HG03103 (cell line): ENCODE data around the gene RBM20.
"Not testable (repeated sequence)": the region's sequence is repeated elsewhere in the genome, so short reads cannot be mapped to it uniquely, and the experiment has no call there.

Experiments
- ATAC-seq: cut with Tn5 transposase; IDR thresholded peaks from one replicate; pipeline ENCODE4 v1.9.1; 2021; ENCODE audit warnings: low read depth; ENCODE audit not compliant: unreplicated experiment

Gene RBM20

DNA sequence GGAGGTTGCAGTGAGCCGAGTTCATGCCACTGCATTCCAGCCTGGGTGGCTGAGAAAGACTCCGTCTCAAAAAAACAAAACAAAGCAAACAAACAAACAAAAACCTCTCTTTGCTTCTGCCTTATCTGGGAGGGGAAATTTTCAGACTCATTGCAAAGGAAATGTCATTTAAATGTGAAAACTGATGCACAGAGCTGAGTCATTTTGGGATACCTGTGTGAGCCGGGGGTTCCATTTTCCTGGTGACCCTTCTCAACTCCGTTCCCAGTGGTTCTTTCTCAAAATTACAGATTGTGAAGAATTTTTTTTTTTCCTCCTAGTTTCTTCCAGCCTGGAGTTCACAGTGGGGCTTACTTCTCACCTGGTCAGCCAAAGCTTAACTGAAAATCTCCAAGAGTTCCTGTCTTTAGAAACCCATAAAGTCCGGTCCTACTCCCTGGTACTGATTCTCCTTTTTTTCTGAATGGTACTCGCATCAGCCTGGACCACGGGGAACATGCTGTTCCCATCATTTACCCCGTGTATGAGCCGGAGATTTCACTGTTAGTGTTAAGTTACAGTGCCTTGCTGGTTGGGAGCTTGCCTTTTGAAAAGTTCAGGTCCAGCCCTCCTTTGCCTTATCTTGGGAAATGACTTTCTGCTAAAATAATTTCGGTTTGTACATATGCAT lies 56.9 kb downstream of the RBM20 start:
- no peak for ATAC-seq

DNA sequence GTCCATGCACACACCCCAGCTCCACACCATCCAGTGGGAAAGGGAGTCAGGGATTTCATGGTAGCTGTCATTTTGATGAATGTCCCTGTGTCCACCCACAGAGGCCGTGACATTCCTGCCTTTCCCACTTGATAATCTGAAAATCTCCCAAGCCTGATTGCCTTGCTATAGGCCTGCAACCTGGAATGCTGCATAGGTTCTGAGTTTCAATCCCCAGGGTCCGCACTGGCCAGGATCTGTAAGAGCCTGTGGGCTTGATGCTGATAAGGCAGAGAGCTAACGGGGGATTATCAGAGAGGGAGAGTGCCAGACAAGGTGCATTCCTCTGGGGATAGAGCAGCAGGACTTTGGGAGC lies 57.5 kb downstream of the RBM20 start:
- ATAC-seq = no peak

DNA sequence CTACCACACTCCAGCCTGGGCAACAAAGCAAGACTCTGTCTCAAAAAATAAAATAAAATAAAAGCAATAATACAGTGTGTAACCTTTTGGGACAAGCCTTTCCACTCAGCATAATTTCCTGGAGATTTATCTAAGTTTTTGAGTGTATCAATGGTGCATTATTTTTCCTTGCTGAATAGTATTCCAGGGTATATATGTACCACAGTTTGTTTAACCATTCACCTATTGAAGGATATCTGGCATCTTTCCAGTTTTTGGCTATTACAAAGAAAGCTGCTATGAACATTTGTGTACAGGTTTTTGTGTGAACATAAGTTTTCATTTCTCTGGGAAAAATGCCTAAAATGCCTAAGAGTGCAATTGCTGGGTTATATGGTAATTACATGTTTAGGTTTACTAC lies 59.9 kb downstream of the RBM20 start:
- no peak for ATAC-seq

DNA sequence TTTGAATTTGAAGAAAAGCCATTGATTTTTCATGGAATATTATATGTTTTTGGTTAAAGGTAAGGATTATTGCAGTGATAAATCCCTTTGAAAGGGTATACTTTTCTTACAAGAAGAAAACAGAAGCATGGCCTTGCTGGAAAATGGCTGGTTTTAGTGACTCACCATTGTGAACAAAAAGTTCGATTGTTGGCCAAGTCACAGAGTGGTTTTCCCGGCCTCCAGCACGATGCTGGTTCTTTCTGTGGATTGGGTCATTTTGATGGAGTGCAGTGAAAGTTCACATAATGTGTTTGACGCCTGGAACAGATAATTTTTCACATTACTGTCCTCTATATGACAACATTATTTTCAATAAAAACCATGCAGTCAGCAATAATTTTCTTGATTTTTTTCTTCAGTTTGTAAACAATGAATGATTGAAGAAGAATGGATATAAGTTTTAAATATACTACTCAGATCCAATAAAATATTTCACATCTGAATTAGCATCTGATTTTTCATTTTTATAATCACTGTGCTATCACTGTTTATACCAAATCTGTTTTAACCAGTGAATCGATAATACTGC lies 60.9 kb downstream of the RBM20 start:
- no peak for ATAC-seq

DNA sequence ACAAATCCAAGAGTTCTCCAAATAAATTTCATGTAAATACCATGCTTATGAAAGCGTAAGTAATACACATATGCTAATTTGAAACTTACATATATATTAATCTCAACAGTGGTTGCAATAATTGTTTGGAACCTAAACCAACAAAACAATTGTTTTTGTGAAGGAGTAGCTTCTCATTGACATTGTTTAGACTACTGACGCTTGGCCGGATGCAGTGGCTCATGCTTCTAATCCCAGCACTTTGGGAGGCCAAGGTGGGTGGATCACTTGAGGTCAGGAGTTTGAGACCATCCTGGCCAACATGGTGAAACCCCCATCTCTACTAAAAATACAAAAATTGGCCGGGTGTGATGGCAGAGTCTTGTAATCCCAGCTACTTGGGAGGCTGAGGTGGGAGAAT lies 61.5 kb downstream of the RBM20 start:
- ATAC-seq = not testable (repeated sequence)

DNA sequence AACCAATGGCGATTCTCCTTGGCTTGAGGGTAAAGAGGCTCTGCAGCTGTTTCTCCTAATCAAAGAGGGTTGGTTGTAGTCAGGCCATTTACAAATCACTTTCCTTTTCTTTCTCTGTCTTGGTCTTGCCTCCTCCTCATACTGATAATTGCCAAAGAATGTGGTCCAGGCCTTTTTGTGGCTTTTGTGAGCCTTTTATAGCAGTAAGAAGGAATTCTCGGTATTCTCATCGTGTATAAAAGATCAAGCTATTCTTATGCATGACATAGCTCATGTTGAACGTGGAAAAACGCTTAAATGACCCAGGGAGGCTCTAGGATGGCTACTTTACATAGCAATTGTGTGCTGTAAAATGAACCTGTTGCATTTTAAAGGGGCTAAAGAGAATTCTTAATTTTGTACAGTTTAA lies 62.6 kb downstream of the RBM20 start:
- no peak for ATAC-seq

DNA sequence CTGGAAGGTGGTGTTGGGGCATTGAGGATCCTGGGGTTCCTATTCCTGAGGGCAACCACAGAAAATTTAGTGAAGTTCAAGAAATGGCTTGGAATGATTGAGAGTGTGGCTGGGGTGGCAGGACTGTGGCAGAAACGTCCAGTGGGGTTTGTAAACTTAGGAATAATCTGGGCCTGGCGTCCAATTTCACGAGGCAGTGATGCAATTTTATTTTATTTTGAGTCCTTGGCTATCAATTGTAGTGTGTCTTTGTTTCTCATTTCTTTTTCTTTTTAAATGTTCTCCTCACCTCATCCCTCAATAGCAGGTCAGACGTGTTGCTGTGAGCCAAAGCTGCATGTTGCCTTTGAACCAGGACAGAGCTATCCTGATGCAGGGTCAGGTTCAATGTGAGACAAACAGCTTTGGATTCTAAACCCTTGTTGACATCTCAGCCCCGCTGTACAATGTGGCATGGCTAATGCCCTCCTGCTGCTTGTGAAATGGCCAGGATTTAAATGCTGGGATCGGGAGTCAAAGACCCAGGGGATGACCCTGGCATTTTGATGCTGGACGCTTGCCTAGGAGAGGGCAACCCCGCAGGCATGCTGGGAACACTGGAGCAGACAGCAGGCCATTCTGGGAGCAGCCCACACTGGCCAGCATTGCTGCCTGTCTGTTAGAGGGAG lies 64.8 kb downstream of the RBM20 start:
- no peak for ATAC-seq

DNA sequence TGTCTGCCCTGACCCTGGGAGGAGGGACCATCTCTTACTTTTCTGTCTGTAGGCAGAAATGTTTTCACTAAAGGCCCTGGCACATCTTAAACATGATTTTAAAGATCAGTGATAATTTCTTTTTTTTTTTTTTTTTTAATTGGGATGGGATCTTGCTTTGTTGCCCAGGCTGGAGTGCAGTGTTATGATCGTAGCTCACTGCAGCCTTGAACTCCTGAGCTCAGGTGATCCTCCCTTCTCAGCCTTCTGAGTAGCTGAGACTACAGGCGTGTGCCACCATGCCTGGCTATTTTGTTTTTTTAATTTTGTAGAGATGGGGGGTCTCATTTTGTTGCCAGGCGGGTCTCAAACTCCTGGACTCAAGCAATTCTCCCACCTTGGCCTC lies 65.3 kb downstream of the RBM20 start:
- no peak for ATAC-seq

DNA sequence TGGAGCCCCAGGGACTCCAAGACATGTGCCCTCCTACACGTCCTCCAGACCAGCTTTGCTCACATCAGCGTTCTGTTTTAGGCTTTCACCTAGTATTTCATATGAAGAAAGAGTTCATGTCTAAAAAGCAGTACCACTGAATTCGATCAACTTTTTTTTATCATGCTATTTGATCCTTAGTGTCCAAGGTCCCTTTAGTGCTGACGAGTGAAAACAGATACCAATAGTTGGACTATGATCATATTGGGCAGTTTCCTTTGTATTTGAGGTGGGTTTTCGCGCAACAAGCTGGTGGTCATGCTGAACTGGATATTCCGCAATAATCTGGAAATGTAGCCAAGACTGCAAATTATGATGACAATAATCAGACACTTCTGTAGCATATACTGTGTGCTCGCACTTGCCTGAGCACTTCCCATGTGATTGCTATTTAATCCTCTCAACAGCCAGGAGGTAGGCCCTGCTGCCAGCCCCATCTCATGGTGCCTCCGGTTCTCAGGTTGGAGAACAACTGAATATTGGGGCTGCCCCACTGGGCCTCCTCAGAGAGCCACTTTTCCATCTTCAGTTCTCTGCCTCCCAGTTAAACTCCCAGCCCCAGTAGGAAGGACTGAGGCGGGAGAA lies 65.9 kb downstream of the RBM20 start:
- no peak for ATAC-seq

DNA sequence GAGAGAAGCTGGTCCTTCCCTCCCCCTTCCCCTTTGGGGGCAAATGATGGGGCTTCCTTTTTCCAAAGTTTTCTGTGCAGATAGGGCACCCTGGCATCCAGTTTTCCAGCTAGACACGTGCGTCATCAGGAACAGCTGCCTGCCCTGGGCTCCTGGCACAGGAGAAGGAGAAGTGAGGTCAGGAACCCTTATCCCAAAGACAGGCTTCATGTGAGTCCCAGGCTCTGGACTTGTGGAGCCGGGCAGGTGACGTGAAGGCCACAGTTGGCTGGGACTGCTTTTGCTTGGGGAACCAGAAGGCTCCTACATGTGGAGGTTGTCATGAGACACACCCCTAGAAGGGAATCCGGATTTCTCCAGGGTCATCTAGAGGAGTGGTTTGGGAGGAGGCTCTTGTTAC lies 66.5 kb downstream of the RBM20 start:
- ATAC-seq = no peak

DNA sequence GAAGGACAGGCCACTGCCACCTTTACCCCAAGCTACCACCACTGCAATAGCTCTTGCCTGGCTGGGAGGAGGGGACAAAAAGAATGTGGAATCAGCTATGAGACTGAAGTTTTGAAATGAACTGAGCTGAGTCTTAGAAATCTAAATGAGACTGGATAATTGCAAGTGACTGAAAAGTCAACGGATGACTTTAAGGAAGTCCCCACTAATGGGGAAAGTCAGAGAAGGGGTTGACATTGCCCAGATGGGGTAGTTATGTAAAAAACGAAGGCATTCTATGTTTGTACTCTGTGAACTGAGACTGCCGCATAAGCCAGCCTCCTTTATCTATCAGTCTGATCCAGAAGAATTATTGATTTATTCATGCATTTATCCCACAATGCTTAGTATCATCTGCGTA lies 67.2 kb downstream of the RBM20 start:
- ATAC-seq = no peak

DNA sequence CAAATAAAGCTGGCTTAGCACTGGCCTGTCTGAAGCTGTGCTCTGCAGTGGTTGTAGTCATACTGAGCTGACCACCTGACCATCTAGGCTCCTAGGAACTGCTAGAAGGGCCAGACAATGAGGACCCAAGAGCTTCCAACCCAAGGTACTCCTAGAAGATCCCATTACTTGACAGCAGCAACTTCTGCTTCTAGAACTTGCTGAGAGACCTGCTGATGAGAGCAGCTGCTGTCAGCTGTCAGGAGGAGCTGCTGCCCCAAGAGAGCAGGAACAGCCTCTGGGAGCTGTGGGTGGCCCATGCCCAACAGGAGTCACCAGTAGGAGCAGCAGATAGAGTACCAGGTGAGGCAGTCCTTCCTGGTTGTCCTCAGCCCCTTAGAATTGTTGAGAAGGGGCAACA lies 70.2 kb downstream of the RBM20 start:
- no peak for ATAC-seq

DNA sequence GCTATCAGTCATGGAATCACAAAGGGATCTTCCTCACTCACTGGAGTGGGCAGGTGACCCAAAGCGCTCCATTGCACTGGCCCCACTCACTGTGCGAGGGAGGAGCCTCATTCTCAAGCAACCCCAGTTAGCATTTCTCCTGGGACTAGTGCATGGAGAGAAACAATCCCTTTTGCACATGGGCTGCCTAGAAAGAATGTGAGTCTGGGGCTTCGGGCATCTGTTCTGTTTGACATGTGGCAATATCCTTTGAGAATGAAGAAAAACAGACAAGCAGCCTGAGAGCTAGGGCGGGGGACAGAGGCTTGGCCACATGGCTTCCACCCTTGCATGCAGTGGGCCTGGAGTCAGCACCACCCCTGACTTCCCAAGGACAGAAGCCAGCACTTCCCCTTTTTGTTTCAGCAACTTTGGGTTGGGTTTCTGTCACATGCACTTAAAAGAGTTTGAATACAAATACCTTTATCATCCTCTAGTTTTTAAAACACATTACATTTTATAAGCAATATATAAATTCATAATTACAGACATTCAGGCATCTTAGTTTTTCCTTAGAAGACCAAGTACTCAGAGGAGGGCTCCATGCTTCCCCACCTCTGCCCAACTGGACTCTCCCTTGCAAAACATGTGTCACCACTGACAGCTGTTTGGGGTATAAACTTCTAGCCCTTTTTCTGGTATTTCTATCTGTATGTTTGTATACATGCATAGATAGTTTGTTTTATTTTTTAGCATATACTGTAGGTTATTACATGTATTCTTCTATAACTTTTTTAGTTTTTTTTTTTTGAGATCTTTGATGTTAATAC lies 73.8 kb downstream of the RBM20 start:
- ATAC-seq = peak; percentile 79

DNA sequence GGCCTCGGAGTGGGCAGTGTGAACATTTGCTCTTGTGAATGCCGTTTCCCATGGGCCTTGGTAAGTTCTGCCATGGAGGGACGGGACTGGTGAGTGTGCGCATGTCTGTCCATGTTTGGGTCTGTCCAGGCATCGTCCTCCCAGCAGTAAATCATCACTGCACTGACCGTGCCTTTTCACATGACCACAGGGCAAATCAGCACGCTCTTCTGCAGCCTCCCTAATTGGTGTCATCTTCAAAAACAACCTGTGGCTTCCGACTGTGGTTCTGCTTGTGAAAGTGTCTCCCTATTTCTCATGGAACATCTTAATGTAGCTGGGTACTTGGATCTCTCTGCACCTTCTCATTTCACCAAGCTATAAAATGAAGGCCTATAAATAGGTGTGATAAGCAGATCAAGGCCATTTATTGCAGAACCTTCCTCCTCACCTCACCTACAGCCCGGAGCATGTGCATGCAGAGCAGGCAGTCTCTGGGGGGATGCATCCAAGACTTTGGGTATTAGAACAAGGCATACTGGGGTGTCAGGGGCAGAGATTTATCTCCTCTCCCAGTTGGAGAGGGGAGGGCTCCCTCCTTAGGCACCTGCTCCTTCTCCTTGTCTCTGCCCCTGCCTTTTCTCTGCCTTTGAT lies 77.4 kb downstream of the RBM20 start:
- ATAC-seq = no peak

DNA sequence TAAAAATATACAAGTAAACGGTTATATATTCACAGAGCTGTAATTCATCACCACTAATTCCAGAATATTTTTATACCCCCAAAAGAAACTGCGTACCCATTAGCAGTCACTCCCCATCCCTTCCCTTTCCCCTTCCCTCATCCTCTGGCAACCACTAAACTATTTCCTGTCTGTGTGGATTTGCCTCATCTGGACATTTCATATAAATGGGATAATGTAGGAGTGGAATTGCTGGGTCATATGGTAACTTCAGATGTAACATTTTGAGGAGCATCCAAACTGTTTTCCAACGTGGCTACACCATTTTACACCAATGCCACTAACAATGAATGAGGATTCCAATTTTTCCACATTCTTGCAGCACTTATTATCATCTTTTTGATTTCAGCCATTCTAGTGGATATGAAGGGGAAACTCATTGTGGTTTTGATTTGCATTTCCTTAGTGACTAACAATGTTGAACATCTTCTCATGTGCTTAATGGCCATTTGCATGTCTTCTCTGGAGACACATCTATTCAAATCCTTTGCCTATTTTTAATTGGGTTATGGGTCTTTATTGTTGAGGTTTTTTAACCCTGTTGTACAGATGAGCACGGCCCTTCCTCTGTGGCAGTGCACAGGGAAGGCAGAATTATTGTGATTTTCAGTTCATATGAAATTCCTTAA lies 79.2 kb downstream of the RBM20 start:
- no peak for ATAC-seq

DNA sequence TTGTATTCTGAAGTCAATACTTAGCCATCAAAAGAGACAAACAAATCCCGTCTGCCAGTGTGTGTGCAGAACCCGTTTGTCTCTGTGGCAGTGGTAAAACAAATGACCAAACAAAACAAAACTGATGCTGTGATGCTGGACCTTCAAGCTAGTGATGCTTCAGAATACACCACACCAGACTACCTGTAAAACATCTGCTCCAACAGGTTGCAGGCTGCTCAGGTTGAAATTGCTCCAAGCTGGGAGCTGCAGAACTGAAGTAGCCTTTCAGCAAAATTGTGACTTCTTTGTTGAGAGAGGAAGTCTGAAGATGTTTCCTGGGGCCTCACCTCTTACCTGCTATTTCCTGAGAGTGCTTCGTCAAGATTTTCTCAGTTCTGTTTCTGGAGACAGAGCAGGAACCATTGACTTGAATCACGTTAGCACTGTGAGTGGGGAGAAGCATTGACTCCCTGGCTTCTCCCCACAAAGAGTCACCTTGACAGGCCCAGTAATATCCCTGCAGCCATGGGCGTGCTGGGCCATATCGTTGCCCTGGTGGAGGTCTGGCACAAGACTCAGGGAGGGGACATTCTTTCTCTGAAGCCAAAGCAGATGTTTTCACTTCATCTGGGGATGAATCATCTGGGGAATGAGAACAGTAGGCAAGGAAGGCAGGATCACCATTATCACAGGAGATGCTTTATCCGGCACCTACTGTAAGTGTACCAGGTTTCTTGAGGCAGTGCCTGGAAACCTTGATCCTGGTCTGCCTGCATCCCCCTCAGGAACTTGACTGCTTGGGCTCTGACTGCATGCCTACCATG lies 80.2 kb downstream of the RBM20 start:
- peak; percentile 77 for ATAC-seq

DNA sequence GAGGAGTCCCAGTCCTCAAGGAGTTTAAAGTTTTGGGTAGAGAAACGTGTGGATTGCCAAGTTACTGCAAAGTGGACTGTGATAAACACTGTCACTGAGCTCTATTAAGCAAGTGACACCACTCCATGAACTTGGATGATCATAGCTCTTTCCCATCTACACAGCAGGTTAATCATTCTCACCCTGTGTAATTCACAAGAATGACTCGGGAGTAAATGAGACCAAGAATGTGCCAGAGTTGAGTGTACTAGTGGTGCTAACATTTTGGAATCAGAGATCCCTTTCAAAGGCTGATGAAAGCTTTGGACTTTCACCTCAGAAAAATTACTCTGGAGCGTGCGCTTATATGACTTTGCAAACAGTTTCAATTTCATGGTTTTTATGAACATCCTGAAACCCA lies 80.8 kb downstream of the RBM20 start:
- no peak for ATAC-seq

DNA sequence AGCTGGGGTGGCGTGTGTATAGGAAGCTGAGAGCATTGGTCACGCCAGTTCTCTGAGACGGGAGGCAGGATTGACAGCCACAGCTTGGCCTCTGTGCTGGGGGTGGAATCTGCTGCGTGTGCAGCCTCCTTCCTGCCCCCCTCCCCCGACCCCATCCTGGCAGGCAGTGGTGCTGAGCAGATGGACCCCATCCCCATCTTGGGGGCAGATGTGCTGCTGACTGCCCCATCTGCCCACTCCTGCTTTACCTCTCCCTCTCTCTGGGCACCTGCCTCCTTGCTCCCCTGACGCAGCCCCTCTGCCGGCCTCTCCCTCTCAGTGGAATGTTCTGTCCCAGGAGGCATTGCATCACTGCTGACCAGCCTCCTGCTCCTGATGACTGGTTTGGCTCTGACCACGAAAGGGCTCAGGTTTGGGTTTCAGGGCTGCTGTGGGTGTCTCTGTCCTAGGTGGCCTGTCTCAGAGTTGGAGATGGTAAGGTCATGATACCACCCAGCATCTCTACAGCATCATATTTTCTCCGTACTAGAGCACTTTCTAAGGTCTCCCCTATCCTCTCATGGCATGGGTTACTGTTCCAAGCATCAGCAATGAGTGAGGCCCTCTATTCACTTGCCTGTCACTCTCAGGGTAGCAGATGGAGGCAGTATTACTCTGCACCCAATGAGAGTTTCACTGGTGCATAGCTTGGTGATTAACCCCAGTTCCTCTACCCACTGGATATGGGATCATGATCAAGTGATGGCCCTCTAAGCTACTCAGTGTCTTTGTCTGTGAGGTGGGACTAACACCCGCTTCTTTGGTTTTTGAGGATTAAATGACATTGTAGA lies 81.9 kb downstream of the RBM20 start:
- no peak for ATAC-seq
